Activated CD4-positive, alpha-beta T cell treated with anti-CD3 and anti-CD28 coated beads, Interleukin-2, amount 50 U/mL, for 1 hour (primary cell): Measurements from ENCODE around the gene CCM2L.
A peak's percentile ranks its signal among the peaks of the same experiment; 100 is the strongest.

Experiments
- DNase-seq: peaks from one replicate; pipeline ENCODE4 v3.0.0-alpha.2; 2020

CCM2L gene

GRCh38 chr20:32010101-32010500 is at the start of gene CCM2L:
CCM2L (plus strand) TSS chr20:32010438; CDS start chr20:32010455, 17 bp downstream.
- DNase-seq: no peak

GRCh38 chr20:31962761-31963160 is 47.5 kb upstream of the CCM2L start:
- no peak for DNase-seq

- DNase-seq: no peak
Measured at GRCh38 chr20:31963889-31964288, 46.3 kb upstream of the CCM2L start.

GRCh38 chr20:31966991-31967655 is 43.1 kb upstream of the CCM2L start:
- DNase-seq: no peak

GRCh38 chr20:31967830-31968249 is 42.4 kb upstream of the CCM2L start, which contains the start of gene XKR7:
XKR7 (plus strand) TSS chr20:31968151; CDS start chr20:31968176, 25 bp downstream.
- DNase-seq: no peak

- DNase-seq: peak; percentile 85
Measured at GRCh38 chr20:31968291-31969126, 41.7 kb upstream of the CCM2L start.

- no peak for DNase-seq
Measured at GRCh38 chr20:31969991-31970390, 40.2 kb upstream of the CCM2L start.

- no peak for DNase-seq
Measured at GRCh38 chr20:31972471-31973021, 37.7 kb upstream of the CCM2L start.

GRCh38 chr20:31974296-31974695 is 35.9 kb upstream of the CCM2L start:
- DNase-seq: no peak

- no peak for DNase-seq
Measured at GRCh38 chr20:31974951-31975487, 35.2 kb upstream of the CCM2L start.

GRCh38 chr20:31975874-31976273 is 34.4 kb upstream of the CCM2L start:
- DNase-seq: no peak

GRCh38 chr20:31977080-31977479 is 33.2 kb upstream of the CCM2L start:
- no peak for DNase-seq

GRCh38 chr20:31979713-31980426 is 30.4 kb upstream of the CCM2L start:
- no peak for DNase-seq

GRCh38 chr20:31981784-31982183 is 28.5 kb upstream of the CCM2L start:
- DNase-seq: no peak

- DNase-seq: no peak
Measured at GRCh38 chr20:31984981-31985471, 25.2 kb upstream of the CCM2L start.

- DNase-seq: no peak
Measured at GRCh38 chr20:31987744-31988143, 22.5 kb upstream of the CCM2L start.

GRCh38 chr20:31988430-31989015 is 21.7 kb upstream of the CCM2L start:
- DNase-seq: no peak

GRCh38 chr20:31989030-31989645 is 21.1 kb upstream of the CCM2L start:
- no peak for DNase-seq

- DNase-seq: no peak
Measured at GRCh38 chr20:31990641-31991338, 19.4 kb upstream of the CCM2L start.

GRCh38 chr20:31991339-31991705 is 18.9 kb upstream of the CCM2L start:
- DNase-seq: no peak

GRCh38 chr20:31992086-31992485 is 18.2 kb upstream of the CCM2L start:
- no peak for DNase-seq
